Ovary (tissue), 9 donors: ENCODE measurements around the gene CSF2. TPM values are rescaled to one million over a fixed set of nuclear protein-coding genes. Genes with fewer than 3 reads are reported as not detected.
A peak's percentile ranks its signal among the peaks of the same experiment; 100 is the strongest.

Source experiments
- DNase-seq, 5 donors: peaks; one replicate each; pipeline ENCODE4 v3.0.0-alpha.2; 2019 to 2020
- H3K27ac ChIP-seq, 2 donors: fragments of 200-600 bp; one replicate each; pipeline versions ENCODE4 v1.5.1 to v1.8.0; 2019 to 2022
- H3K27me3 ChIP-seq: fragments of 200-600 bp; one replicate; pipeline ENCODE4 v1.8.0; 2022
- H3K36me3 ChIP-seq: fragments of 200-600 bp; sonication (generic); one replicate; pipeline ENCODE4 v1.5.1; 2019
- H3K4me1 ChIP-seq: one replicate; pipeline ENCODE4 v1.8.1; 2013; ENCODE audit warnings: mild to moderate bottlenecking, moderate library complexity; ENCODE audit not compliant: insufficient read depth
- H3K4me3 ChIP-seq: fragments of 200-600 bp; sonication (generic); one replicate; pipeline ENCODE4 v1.5.1; 2017
- H3K9me3 ChIP-seq, 2 donors: fragments of 200-600 bp in 1 of 2; sonication (generic) in 1 of 2; one replicate each; pipeline versions ENCODE4 v1.5.1 to v1.8.1; 2013 to 2019; ENCODE audit warnings: mild to moderate bottlenecking in 1 of 2, moderate library complexity in 1 of 2
- CTCF ChIP-seq, 3 donors: fragments of 450-650 bp in 2 of 3; fragments of 200-600 bp in 1 of 3; IDR thresholded peaks; one replicate each; pipeline versions ENCODE4 v1.5.1 to v1.8.0; 2016 to 2022; ENCODE audit warnings: antibody characterized with exemption in 3 of 3, mild to moderate bottlenecking in 1 of 3
- EP300 ChIP-seq: sonication (generic); formaldehyde crosslinking; IDR thresholded peaks from one replicate; pipeline ENCODE4 v1.6.1; 2017; ENCODE audit warnings: antibody characterized with exemption
- POLR2A ChIP-seq: fragments of 450-650 bp; IDR thresholded peaks from one replicate; pipeline ENCODE4 v1.6.1; 2017; ENCODE audit warnings: antibody characterized with exemption, mild to moderate bottlenecking, moderate library complexity
- WGBS, 3 donors: extraction: QIAGEN DNeasy Blood & Tissue Kit in 1 of 3; methylation state at CpG; one replicate each; pipeline versions ENCODE4 v1.1.5 to v1.1.7; 2013 to 2017; 5-methylcytosine and 5-hydroxymethylcytosine counted together
- intact Hi-C, 4 donors: fragments of 100-400 bp; cut with DNase I; formaldehyde crosslinking; loops; one replicate each; pipeline versions ENCODE4 v1.11.0 to v1.15.1; 2022 to 2023
- polyA plus RNA-seq, 2 donors: library from polyadenylated mRNA; stranded (reverse); fragments of 200-250 nt in 1 of 2; fragments of 350-450 nt in 1 of 2; fragmentation: Illumina TruSeq in 1 of 2; extraction: RNeasy Lipid Tissue Mini Kit (QIAGEN cat#74804) in 1 of 2; gene quantifications; one replicate each; pipeline ENCODE4 v1.2.3, GENCODE V29; 2013 to 2014
- total RNA-seq, 7 donors: library from RNA; depleted of rRNA in 2 of 7; stranded (reverse); fragments of >200 nt in 2 of 7; fragmentation: NEBNext Ultra II Directional in 3 of 7; extraction: Animal tissue kit (Norgen Biotek cat#: 25700) in 3 of 7; gene quantifications; one replicate each; pipeline versions ENCODE4 v1.1.0 to v1.2.4, GENCODE V29; 2016 to 2023
- donor health status: DM: no; HTN: no; CAD: no; lungs with moderate emphysema.
- donor health status: DM: no; HTN: no; CAD: no.
- donor health status: Bipolar disorder and iron deficiency.
- donor health status: DM: yes; HTN: yes; CAD: no.
- donor health status: DM: no; HTN: no; CAD: no.
- donor health status: DM: yes; HTN: yes; CAD: no.

The CSF2 gene
- total and polyA plus RNA-seq, 9 donors = 0.28 TPM; not detected in 8

- DNase-seq = peak; percentile 28 to 70 (median 59)
- intact Hi-C loops = loop anchor here in 3 of 4 donors (5.0 to 10.0 kb wide), 2 partner anchors 476 to 478 kb away; no protein-coding TSS in a partner anchor
Measured at GRCh38 chr5:132063090-132063911, 10.3 kb upstream of the CSF2 start.

GRCh38 chr5:132064140-132064539 is 9.4 kb upstream of the CSF2 start:
- Histone ChIP-seq H3K4me3 (no peak overlapping the region), H3K27ac (no peak overlapping the region), H3K4me1 (no peaks in the 10 kb centered on the region), H3K36me3 (no peaks in the 10 kb centered on the region), H3K27me3 (no peaks in the 10 kb centered on the region), H3K9me3 (no peaks in the 10 kb centered on the region)
- TF ChIP-seq POLR2A (no peak), CTCF (IDR thresholded peaks at IDR 0.05) (no peak), EP300 (no peak)
- intact Hi-C loops = loop anchor here in 3 of 4 donors (5.0 to 10.0 kb wide), 2 partner anchors 477 to 479 kb away; no protein-coding TSS in a partner anchor
- 68 to 73% (median 70%) methylated on average over 5 of the region's 5 CpGs for WGBS, 3 donors
- DNase-seq = peak in 2 of 5 donors; percentile 7 to 8

More at GRCh38 chr5:132063090-132063911, 10.3 kb upstream of the CSF2 start:
- Histone ChIP-seq H3K36me3 (no peaks in the 10 kb centered on the region), H3K4me1 (no peaks in the 10 kb centered on the region), H3K4me3 (no peak overlapping the region), H3K27me3 (no peaks in the 10 kb centered on the region), H3K27ac (no peak overlapping the region), H3K9me3 (no peaks in the 10 kb centered on the region)
- peak; percentile 34 to 56 (median 47) for TF ChIP-seq CTCF (IDR thresholded peaks at IDR 0.05)
- no peak for TF ChIP-seq POLR2A
- TF ChIP-seq EP300 = no peak
- 35 to 38% (median 35%) methylated on average over 9 of the region's 9 CpGs for WGBS, 3 donors

- Histone ChIP-seq H3K9me3 (no peaks in the 10 kb centered on the region), H3K27me3 (no peaks in the 10 kb centered on the region), H3K36me3 (no peaks in the 10 kb centered on the region), H3K4me3 (no peak overlapping the region), H3K27ac (no peak overlapping the region), H3K4me1 (no peaks in the 10 kb centered on the region)
- peak; percentile 27 to 57 (median 56) for DNase-seq
- 82 to 88% (median 85%) methylated on average over 11 of the region's 11 CpGs for WGBS, 3 donors
- intact Hi-C loops = loop anchor here in 3 of 4 donors (5.0 to 10.0 kb wide), 2 partner anchors 478 to 480 kb away; no protein-coding TSS in a partner anchor
- TF ChIP-seq CTCF (IDR thresholded peaks at IDR 0.05) (peak in 2 of 3 donors; percentile 35 to 42), POLR2A (no peak)
Measured at GRCh38 chr5:132064738-132065331, 8.8 kb upstream of the CSF2 start.

- TF ChIP-seq POLR2A (no peak), CTCF (IDR thresholded peaks at IDR 0.05) (no peak)
- Histone ChIP-seq H3K9me3 (no peaks in the 10 kb centered on the region), H3K36me3 (no peaks in the 10 kb centered on the region), H3K4me1 (no peaks in the 10 kb centered on the region), H3K27ac (no peak overlapping the region), H3K4me3 (no peak overlapping the region), H3K27me3 (no peaks in the 10 kb centered on the region)
- WGBS, 3 donors = 66 to 71% (median 70%) methylated on average over 4 of the region's 4 CpGs
- DNase-seq = peak in 1 of 5 donors; percentile 48
- intact Hi-C loops = loop anchor here in 1 of 4 donors (10.0 kb wide), 1 partner anchor 481 kb away; no protein-coding TSS in a partner anchor
Measured at GRCh38 chr5:132065351-132065937, 8.1 kb upstream of the CSF2 start.
